Activated naive CD8-positive, alpha-beta T cell treated with anti-CD3 and anti-CD28 coated beads, Interleukin-2, amount 10 ng/mL, durations not matched to agents 7 days and 5 days (primary cell): Measurements from ENCODE around the gene KMT2D. TPM values are rescaled to one million over a fixed set of nuclear protein-coding genes. Genes with fewer than 3 reads are reported as not detected.

ENCODE experiments used
- ATAC-seq: fragments of 150-1000 bp; cut with Tn5 transposase; one replicate; pipeline ENCODE4 v1.10.0; 2021; ENCODE audit warnings: low read depth, moderate library complexity
- POLR2A ChIA-PET: fragments of 350-600 bp; sonication (Branson Sonifier 250); formaldehyde crosslinking; loops from one replicate; lab custom pipeline; 2021; ENCODE audit warnings: antibody characterized with exemption; lab: Charles Lee
- DNase-seq: peaks from one replicate; pipeline ENCODE4 v3.0.0; 2021
- H3K27ac Mint-ChIP-seq: one replicate; pipeline ENCODE4 v1.8.0; 2022; ENCODE audit warnings: mild to moderate bottlenecking, mixed read lengths
- H3K27me3 Mint-ChIP-seq: one replicate; pipeline ENCODE4 v1.8.0; 2022; ENCODE audit warnings: mild to moderate bottlenecking, moderate library complexity, mixed read lengths
- H3K36me3 Mint-ChIP-seq: one replicate; pipeline ENCODE4 v1.8.0; 2021; ENCODE audit warnings: mild to moderate bottlenecking, mixed read lengths
- H3K4me1 Mint-ChIP-seq: one replicate; pipeline ENCODE4 v1.8.0; 2021; ENCODE audit warnings: mixed read lengths
- H3K4me3 Mint-ChIP-seq: one replicate; pipeline ENCODE4 v1.8.0; 2022; ENCODE audit warnings: mild to moderate bottlenecking, moderate library complexity, mixed read lengths
- H3K9me3 Mint-ChIP-seq: one replicate; pipeline ENCODE4 v1.8.0; 2021; ENCODE audit warnings: mixed read lengths
- total RNA-seq, 2 experiments: library from RNA; stranded (reverse); gene quantifications; one replicate each; pipeline ENCODE4 v1.2.3, GENCODE V29; 2021

Gene KMT2D, protein sequence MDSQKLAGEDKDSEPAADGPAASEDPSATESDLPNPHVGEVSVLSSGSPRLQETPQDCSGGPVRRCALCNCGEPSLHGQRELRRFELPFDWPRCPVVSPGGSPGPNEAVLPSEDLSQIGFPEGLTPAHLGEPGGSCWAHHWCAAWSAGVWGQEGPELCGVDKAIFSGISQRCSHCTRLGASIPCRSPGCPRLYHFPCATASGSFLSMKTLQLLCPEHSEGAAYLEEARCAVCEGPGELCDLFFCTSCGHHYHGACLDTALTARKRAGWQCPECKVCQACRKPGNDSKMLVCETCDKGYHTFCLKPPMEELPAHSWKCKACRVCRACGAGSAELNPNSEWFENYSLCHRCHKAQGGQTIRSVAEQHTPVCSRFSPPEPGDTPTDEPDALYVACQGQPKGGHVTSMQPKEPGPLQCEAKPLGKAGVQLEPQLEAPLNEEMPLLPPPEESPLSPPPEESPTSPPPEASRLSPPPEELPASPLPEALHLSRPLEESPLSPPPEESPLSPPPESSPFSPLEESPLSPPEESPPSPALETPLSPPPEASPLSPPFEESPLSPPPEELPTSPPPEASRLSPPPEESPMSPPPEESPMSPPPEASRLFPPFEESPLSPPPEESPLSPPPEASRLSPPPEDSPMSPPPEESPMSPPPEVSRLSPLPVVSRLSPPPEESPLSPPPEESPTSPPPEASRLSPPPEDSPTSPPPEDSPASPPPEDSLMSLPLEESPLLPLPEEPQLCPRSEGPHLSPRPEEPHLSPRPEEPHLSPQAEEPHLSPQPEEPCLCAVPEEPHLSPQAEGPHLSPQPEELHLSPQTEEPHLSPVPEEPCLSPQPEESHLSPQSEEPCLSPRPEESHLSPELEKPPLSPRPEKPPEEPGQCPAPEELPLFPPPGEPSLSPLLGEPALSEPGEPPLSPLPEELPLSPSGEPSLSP (N-terminal part only)
- total RNA-seq: 100 to 1,000 TPM; 123 to 129 TPM

DNA sequence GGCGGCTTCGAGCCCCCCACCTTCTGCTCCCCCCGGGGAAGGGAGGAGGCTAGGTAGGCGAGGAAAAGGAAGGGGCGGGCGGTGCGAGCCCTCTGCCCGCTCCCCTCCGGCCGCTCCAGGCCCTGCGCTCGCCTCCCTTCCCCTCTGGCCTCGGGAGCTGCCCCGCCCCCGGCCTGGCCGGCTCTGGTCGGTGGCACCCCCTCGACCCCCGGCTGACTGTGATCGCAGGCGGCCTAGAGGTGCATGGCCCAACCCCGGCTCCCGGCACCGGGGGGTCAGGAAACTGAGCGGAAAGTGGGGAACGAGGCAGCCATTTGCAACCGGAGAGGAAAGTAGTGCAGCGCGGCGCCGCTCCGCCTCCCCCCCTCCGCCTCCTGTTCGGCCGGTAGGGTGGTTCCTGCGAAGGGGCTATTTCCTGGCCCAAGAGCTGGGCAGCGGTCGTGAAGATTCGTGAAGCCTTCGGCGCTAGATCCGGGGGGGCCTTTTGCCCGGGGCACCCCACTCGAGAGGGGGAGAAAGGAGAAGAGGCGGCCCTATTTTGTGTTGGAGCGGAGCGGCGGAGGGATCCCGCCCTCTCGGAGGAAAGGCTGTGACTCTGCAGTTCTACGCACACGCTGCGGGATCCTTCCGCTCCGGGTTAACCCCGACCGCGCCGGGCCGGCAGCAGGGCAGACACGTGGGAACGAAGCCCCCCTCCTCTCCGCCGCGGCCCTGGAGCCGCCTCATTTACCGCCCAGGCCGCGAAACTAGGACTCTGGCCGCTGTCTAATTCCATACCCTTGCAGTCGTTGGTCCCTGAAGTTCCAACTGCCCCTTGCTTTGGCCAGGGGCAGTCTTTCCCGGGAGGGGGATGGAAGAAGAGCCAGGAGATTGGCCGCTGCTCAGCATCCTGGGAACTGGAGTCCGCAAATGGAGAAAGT is at the start of gene KMT2D:
KMT2D (minus strand) TSS at position 558 of the 920 bp plus-strand sequence. CDS start 5,470 bp downstream, outside the sequence.
- peak; percentile 91 for DNase-seq
- H3K36me3 Mint-ChIP-seq: peaks cover 3% of the 10 kb centered on the region
- no peaks in the 10 kb centered on the region for H3K9me3 Mint-ChIP-seq
- ATAC-seq: peak; percentile 72
- no peaks in the 10 kb centered on the region for H3K27me3 Mint-ChIP-seq
- peak within 1 kb of the TSS; percentile 92 for H3K27ac Mint-ChIP-seq
- peak within 1 kb of the TSS; percentile 95 for H3K4me3 Mint-ChIP-seq
- peaks cover 43% of the 10 kb centered on the region for H3K4me1 Mint-ChIP-seq
- POLR2A ChIA-PET: interaction anchor here (1.5 to 3.8 kb wide), 3 partner anchors 9 to 206 kb away, joined by 6 to 24 read pairs (median 17); partner anchors contain the start of genes RHEBL1 and TUBA1B

DNA sequence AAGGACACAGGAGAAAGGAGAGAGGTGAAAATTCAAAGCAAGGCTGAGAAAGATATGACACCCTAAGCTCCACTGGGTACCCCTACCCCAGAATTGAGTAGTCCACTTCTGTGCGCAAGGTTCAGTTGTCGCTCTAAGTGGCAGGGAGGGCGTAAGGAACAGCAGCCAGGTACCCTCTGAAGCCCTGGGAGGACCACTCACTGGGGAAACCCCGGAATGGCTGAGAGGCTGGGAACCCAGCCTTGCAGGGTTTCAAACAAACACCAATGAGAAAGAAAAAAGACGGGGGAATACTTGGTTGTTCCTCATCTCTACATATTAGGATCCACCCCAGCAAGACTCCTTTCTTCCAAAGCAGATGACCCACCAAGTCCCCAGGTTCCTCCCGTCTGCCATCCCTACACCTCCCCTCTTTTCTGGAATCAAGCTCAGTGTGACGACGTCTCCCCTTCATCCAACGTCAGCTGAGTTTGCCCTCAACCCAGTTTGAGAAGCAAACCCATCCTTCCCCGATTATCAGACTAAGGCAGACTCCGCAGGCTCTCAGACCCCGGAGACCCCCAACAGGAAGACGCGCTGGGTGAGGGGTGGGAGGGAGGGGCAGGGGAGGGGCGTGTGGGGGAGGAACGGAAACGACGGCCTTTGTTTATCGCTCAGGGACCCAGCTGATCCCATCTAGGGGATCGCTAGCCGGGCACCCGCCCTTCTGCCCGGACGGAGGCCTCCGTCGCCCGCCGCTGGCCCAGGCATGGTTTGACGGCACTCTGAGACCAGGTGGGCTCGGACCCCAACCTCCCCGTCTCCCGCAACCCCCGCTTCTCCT is 49.3 kb upstream of the KMT2D start:
- no peak for DNase-seq
- peaks cover 23% of the 10 kb centered on the region for H3K4me1 Mint-ChIP-seq
- no peaks in the 10 kb centered on the region for H3K27me3 Mint-ChIP-seq
- H3K4me3 Mint-ChIP-seq: peak overlapping the region; percentile 96
- peaks cover 2% of the 10 kb centered on the region for H3K36me3 Mint-ChIP-seq
- ATAC-seq: no peak
- peak overlapping the region; percentile 94 for H3K27ac Mint-ChIP-seq
- no peaks in the 10 kb centered on the region for H3K9me3 Mint-ChIP-seq
- POLR2A ChIA-PET: interaction anchor here (0.5 to 5.4 kb wide), 11 partner anchors 11 to 718 kb away, joined by 3 to 55 read pairs (median 4); partner anchors contain the start of genes DHH, NCKAP5L, RHEBL1 and TUBA1A

DNA sequence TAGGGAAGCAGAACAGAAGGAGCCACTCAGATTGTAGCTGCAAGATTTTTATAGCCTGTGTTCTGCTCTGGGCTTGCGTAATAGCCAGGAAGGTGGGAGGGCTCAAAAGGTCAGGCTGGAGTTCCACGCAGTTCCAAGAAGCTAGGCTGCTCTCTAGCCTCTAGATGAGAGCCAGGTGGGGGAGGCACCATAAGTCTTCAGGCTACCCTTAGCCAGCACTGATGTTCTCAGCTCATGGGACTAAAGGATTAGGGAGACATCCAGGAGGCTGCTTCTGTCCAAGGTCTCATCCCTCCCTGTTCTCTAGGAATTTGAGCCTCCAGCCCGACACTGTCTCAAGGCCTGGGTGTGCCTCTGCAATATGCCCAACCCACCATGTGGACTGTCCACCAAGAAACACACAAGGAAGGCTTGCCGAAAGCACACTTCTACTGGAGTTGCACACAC is 48.4 kb upstream of the KMT2D start:
- H3K9me3 Mint-ChIP-seq: no peaks in the 10 kb centered on the region
- H3K27ac Mint-ChIP-seq: peak overlapping the region; percentile 51
- ATAC-seq: no peak
- H3K36me3 Mint-ChIP-seq: peaks cover 2% of the 10 kb centered on the region
- peak overlapping the region; percentile 96 for H3K4me3 Mint-ChIP-seq
- DNase-seq: no peak
- no peaks in the 10 kb centered on the region for H3K27me3 Mint-ChIP-seq
- peaks cover 29% of the 10 kb centered on the region for H3K4me1 Mint-ChIP-seq
- POLR2A ChIA-PET: interaction anchor here (1.3 to 5.4 kb wide), 4 partner anchors 22 to 234 kb away, joined by 4 to 55 read pairs (median 12); partner anchors contain the start of genes RHEBL1, TUBA1A and TUBA1B

DNA sequence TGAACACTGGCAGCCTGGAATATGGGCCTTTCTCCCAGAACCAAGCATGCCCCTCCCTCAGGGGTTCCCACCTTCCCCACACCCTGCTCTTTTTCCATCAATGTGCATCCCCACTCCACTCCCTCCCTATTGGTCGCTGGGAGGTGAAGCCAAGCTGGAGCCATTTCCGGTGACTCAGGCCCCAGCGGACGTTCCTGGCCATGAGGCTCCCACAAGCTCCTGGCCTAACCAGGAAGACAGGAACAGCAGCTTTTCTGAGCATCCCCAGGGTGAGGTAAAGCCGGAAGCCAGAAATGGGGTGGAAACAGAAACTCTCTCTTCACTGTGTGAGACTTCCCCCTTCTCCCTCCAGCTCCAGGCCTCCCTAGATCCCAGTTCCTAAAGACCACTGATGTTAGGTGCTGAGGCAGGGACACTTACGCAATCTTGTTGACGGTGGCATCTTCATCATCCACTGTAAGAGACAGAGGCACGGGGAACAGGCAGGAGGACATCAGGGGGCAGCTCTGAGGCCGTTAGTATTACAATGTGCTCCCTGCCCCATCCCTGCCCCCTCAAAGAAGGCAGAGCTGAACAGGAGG is 45.0 kb upstream of the KMT2D start:
- H3K4me1 Mint-ChIP-seq: peaks cover 26% of the 10 kb centered on the region
- ATAC-seq (no peak), DNase-seq (no peak)
- no peak overlapping the region for H3K4me3 Mint-ChIP-seq
- no peaks in the 10 kb centered on the region for H3K9me3 Mint-ChIP-seq
- peaks cover 8% of the 10 kb centered on the region for H3K36me3 Mint-ChIP-seq
- POLR2A ChIA-PET: interaction anchor here (1.4 to 1.9 kb wide), 2 partner anchors 12 to 25 kb away, joined by 3 to 11 read pairs; partner anchors contain the start of gene TUBA1B
- H3K27ac Mint-ChIP-seq: no peak overlapping the region
- H3K27me3 Mint-ChIP-seq: no peaks in the 10 kb centered on the region

DNA sequence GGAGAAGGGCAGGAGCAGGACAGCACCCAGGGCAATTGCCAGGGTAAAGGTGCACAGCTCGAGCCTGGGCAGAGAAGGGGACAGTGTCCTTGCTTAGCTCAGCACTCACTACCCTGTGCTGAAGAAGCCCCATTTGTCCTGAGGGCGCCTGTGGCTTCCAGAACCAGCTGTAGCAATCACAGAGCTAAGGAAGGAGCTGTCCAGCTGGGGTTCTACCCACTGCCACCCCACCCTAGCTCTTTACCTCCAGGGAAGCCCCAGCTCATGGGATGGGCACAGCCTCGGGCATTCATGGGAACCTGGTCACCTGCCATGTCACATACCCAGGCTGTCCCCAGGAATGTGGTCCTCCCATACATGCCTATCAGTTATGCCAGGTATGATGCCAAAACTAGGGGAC is 44.2 kb upstream of the KMT2D start:
- DNase-seq: no peak
- POLR2A ChIA-PET: interaction anchor here (1.2 to 1.9 kb wide), 3 partner anchors 11 to 26 kb away, joined by 3 to 11 read pairs (median 3); partner anchors contain the start of gene TUBA1B
- Mint-ChIP-seq H3K4me3 (no peak overlapping the region), H3K36me3 (peaks cover 8% of the 10 kb centered on the region), H3K27ac (no peak overlapping the region), H3K9me3 (no peaks in the 10 kb centered on the region), H3K4me1 (peaks cover 25% of the 10 kb centered on the region), H3K27me3 (no peaks in the 10 kb centered on the region)
- no peak for ATAC-seq

DNA sequence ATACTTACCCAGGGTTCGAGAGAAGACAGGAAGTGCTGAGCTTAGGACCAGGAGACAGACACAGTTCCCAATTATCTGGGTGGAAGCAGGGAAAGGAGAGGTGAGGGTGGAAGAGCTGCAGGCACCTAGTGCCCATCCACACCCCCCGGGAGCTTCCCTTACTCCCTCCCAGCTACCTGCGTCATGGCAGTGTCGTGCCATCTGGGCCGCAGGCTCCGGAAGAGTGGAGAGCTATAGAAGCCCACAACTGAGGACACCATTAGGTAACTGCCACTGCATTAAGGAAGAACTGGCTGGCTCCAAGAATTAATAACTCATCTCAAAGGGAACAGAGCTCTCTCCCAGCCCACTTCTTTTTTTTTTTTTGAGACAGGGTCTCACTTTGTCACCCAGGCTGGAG is 39.8 kb upstream of the KMT2D start:
- DNase-seq (no peak), ATAC-seq (no peak)
- Mint-ChIP-seq H3K4me3 (no peak overlapping the region), H3K36me3 (peaks cover 10% of the 10 kb centered on the region), H3K27me3 (peaks cover 2% of the 10 kb centered on the region), H3K27ac (no peak overlapping the region), H3K4me1 (peaks cover 11% of the 10 kb centered on the region), H3K9me3 (no peaks in the 10 kb centered on the region)
- POLR2A ChIA-PET: interaction anchor here (0.8 to 1.2 kb wide), 3 partner anchors 30 to 63 kb away, joined by 3 read pairs; partner anchors contain the start of gene TUBA1B

DNA sequence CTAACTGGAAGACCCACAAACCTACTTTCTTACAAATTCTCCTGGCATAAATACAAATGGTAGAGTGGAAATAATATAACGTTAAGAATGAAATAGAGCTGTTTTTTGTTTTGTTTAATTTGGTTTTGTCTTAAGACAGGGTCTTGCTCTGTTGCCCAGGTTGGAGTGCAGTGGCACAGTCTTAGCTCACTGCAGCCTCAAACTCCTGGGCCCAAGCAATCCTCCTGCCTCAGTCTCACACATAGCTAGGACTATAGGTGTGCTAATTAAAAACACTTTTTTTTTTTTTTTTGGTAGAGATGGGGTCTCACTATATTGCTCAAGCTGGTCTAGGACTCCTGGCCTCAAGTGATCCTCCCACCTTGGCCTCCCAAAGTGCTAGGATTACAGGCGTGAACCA is 38.1 kb upstream of the KMT2D start:
- Mint-ChIP-seq H3K36me3 (peaks cover 14% of the 10 kb centered on the region), H3K27ac (no peak overlapping the region), H3K9me3 (no peaks in the 10 kb centered on the region), H3K4me1 (peaks cover 6% of the 10 kb centered on the region), H3K4me3 (no peak overlapping the region), H3K27me3 (peaks cover 14% of the 10 kb centered on the region)
- POLR2A ChIA-PET: interaction anchor here (0.7 to 1.6 kb wide), 7 partner anchors 10 to 148 kb away, joined by 3 to 5 read pairs (median 3); partner anchors contain the start of genes RHEBL1 and TUBA1B
- DNase-seq (no peak), ATAC-seq (no peak)

DNA sequence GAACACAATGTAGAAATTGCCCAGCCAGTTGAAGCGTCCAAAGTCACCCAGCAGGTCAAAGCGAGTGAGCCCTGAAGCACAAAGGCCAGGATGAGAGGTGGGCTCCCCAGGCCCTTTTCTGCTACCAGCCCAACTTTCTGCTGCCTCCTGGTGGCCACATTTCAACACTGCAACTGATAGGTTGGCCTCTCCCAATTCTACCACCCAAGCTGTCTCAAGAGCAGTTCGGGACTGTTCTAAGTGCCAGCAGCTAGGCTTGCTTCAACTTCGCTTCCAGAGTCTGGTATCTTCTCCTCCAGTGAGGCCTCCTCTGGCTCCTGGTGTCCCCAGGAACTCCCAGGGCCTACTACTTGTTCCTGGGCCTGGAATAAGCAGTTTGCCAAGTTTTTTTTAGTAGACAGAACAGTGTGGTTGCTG is 37.4 kb upstream of the KMT2D start:
- Mint-ChIP-seq H3K36me3 (peaks cover 13% of the 10 kb centered on the region), H3K9me3 (no peaks in the 10 kb centered on the region), H3K4me3 (no peak overlapping the region), H3K27me3 (peaks cover 21% of the 10 kb centered on the region), H3K4me1 (peaks cover 9% of the 10 kb centered on the region), H3K27ac (no peak overlapping the region)
- POLR2A ChIA-PET: interaction anchor here (0.7 to 1.6 kb wide), 6 partner anchors 10 to 149 kb away, joined by 3 to 5 read pairs (median 4); partner anchors contain the start of genes RHEBL1 and TUBA1B
- peak; percentile 68 for DNase-seq
- peak; percentile 49 for ATAC-seq

DNA sequence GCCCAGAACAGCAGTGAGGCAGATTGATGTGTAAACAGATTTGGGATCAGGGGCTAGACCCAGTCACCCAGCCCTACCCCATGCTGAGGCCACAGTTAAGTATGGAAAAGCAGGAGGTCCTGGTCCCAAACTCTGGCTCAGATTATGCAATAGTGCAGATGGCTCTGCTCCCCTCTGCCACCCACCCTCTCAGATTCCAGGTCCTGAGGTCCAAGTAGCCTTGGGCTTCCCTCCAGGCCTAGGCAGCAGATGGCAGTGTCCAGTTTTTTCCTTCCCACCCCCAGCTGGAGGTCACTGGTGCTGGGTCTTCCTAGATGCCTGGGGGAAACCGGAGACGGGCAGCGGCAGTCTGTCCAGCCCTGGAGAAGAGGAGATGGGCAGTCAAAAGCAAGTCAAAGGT is 36.8 kb upstream of the KMT2D start:
- Mint-ChIP-seq H3K4me3 (no peak overlapping the region), H3K36me3 (peaks cover 12% of the 10 kb centered on the region), H3K4me1 (peaks cover 10% of the 10 kb centered on the region), H3K27me3 (peaks cover 26% of the 10 kb centered on the region), H3K9me3 (no peaks in the 10 kb centered on the region), H3K27ac (no peak overlapping the region)
- ATAC-seq: no peak
- POLR2A ChIA-PET: no interaction called here
- no peak for DNase-seq

DNA sequence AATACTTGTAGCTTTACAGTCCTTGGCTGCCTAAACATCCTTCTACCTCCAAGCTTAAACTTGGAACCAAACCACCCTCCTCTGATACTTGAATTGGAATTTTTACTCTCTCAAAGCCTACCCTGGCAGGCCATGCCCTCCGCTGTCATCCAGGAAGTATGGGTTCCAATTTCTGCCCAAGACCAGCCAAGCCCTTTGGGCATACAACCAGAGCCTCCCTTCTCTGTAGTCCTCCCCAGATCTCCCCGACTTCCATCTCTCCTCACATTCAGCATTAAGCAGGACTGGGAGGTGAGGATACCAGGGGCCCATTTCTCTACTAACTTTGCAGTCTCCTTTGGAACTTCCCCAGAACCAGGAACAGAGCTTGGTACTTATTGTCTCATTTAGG is 34.4 kb upstream of the KMT2D start:
- H3K4me3 Mint-ChIP-seq: no peak overlapping the region
- POLR2A ChIA-PET: interaction anchor here (0.8 to 1.9 kb wide), 9 partner anchors 15 to 98 kb away, joined by 3 to 14 read pairs (median 4); partner anchors contain the start of genes RHEBL1, TUBA1A and TUBA1B
- H3K4me1 Mint-ChIP-seq: peaks cover 26% of the 10 kb centered on the region
- peaks cover 10% of the 10 kb centered on the region for H3K36me3 Mint-ChIP-seq
- ATAC-seq (no peak), DNase-seq (no peak)
- H3K9me3 Mint-ChIP-seq: no peaks in the 10 kb centered on the region
- H3K27ac Mint-ChIP-seq: no peak overlapping the region
- peaks cover 49% of the 10 kb centered on the region for H3K27me3 Mint-ChIP-seq
